ENCODE measurements around the gene SMIM10.
"Not testable (repeated sequence)": the region's sequence is repeated elsewhere in the genome, so short reads cannot be mapped to it uniquely, and the experiment has no call there.

Gene SMIM10

DNA sequence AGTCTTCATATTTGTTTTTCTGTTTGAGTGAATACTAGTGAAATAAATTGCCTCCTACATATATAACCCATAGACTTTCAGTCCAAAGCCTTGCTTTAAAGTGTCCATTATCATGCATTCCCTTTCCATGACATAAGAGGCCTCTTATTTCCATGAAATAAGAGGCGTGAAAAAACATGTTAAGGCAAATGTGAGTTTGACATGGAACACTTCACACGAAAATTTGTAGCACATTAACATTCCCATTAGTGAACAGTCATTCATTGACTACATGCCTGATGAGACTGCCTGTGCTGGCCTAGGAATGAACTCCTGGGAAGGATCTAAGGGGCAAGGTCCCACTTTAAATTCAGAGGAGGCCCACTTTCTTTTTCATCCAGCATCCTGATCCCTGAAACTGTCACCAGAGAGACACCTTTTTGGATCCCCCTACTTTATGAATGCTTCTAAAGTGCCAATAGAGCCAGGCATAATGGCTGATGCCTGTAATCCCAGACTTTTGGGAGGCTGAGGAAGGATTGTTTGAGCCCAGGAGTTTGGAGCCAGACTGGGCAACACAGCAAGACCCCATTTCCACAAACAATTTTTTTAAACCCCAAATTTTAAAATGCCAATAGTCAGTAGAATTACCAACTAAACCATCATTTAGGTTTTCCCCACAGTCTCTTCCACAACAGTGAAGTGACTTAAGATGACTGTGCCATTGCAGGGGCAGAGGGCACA lies 24.9 kb downstream of the SMIM10 start:
- no peak for DNase-seq
- Histone ChIP-seq H3K4me3 (ENCODE audit: low read depth, low read length) (no peak overlapping the region), H3K27ac (no peak overlapping the region), H3K36me3 (replicated peaks) (no peaks in the 10 kb centered on the region), H3K27me3 (replicated peaks) (no peaks in the 10 kb centered on the region)
- in situ Hi-C loops (cut with HindIII; ENCODE audit: low pct_ligation_motif_present, low sequenced_read_pairs): no loop called here
- TF ChIP-seq, protein P1, sequence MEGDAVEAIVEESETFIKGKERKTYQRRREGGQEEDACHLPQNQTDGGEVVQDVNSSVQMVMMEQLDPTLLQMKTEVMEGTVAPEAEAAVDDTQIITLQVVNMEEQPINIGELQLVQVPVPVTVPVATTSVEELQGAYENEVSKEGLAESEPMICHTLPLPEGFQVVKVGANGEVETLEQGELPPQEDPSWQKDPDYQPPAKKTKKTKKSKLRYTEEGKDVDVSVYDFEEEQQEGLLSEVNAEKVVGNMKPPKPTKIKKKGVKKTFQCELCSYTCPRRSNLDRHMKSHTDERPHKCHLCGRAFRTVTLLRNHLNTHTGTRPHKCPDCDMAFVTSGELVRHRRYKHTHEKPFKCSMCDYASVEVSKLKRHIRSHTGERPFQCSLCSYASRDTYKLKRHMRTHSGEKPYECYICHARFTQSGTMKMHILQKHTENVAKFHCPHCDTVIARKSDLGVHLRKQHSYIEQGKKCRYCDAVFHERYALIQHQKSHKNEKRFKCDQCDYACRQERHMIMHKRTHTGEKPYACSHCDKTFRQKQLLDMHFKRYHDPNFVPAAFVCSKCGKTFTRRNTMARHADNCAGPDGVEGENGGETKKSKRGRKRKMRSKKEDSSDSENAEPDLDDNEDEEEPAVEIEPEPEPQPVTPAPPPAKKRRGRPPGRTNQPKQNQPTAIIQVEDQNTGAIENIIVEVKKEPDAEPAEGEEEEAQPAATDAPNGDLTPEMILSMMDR (IDR thresholded peaks at IDR 0.05; ENCODE audit: low read depth, low read length, missing control alignments): no peak

DNA sequence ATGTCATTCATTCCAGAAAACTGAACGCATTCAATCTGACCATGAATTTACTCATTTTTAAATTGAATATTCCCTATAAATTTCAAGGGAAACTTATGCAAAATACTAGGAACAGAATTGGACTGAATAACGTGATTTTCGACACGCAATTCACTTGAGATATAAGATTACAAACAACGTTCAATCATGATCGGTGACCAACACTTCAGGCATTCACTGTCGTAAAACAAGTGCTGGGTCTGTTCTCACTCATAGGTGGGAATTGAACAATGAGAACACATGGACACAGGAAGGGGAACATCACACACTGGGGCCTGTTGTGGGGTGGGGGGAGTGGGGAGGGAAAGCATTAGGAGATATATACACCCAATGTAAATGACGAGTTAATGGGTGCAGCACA lies 29.1 kb downstream of the SMIM10 start:
- H3K27me3 ChIP-seq (replicated peaks); H3K36me3 ChIP-seq (replicated peaks); in situ Hi-C loops (cut with HindIII; ENCODE audit: low pct_ligation_motif_present, low sequenced_read_pairs): not testable (repeated sequence)

DNA sequence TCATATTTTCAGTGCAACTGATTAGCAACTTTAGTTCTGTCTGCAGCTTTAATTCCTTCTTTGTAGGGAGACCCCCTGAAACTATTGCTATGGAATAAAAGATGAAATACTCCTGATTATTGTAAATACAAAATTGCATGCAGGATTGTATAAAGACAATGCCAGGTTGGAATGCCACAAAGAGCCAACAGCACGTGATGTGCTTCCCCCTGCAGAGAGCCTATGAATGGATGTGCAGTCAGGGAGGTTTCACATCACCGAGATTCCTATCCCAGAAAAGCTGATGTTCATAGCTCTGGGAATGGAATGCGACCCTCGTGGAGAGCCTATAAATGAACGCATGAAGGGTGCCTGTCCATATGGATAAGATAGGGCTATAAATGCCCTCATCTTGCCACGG lies 33.0 kb downstream of the SMIM10 start:
- H3K27ac ChIP-seq; H3K27me3 ChIP-seq (replicated peaks); in situ Hi-C loops (cut with HindIII; ENCODE audit: low pct_ligation_motif_present, low sequenced_read_pairs); H3K36me3 ChIP-seq (replicated peaks); H3K4me3 ChIP-seq (ENCODE audit: low read depth, low read length); DNase-seq: not testable (repeated sequence)

More for the DNA sequence above, 29.1 kb downstream of the SMIM10 start:
- H3K4me3 ChIP-seq (ENCODE audit: low read depth, low read length); DNase-seq; H3K27ac ChIP-seq: not testable (repeated sequence)

DNA sequence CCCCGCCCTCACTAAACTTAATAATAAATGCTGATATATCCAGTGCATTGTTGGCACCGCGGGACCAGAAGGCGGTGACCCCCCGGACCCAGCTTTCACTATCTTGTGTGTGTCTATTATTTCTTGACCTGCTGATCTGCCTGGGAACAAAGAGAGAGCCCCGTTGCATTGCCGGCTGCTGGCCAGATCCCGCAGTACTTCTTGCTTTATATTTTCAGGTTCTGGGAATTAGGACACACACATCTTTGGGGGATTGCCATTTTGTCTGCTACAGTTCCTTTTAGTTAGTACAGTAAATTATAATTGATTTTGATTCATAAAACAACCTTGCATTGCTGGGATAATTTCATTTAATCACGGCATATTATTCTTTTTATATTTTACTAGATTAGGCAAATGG lies 33.7 kb downstream of the SMIM10 start:
- H3K27ac ChIP-seq: no peak overlapping the region
- in situ Hi-C loops (cut with HindIII; ENCODE audit: low pct_ligation_motif_present, low sequenced_read_pairs): no loop called here
- H3K4me3 ChIP-seq (ENCODE audit: low read depth, low read length): no peak overlapping the region
- H3K27me3 ChIP-seq (replicated peaks): no peaks in the 10 kb centered on the region
- TF ChIP-seq, protein P1 (IDR thresholded peaks at IDR 0.05; ENCODE audit: low read depth, low read length, missing control alignments): no peak
- no peak for DNase-seq
- no peaks in the 10 kb centered on the region for H3K36me3 ChIP-seq (replicated peaks)

DNA sequence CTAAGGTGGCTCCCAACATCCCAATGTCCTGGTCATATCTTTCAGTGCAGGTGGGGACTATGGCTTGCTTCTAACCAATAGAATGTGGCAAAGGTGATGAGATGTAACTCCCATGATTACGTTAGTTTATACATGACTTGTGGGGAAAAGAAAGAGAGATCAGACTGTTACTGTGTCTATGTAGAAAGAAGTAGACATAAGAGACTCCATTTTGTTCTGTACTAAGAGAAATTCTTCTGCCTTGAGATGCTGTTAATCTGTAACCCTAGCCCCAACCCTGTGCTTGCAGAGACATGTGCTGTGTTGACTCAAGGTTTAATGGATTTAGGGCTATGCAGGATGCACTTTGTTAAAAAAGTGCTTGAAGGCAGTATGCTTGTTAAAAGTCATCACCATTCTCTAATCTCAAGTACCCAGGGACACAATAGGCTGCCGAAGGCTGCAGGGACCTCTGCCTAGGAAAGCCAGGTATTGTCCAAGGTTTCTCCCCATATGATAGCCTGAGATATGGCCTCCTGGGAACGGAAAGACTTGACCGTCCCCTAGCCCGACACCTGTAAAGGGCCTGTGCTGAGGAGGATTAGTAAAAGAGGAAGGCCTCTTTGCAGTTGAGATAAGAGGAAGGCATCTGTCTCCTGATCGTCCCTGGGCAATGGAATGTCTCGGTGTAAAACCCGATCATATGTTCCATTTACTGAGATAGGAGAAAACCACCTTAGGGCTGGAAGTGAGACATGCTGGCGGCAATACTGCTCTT lies 39.6 kb downstream of the SMIM10 start:
- H3K4me3 ChIP-seq (ENCODE audit: low read depth, low read length); H3K27ac ChIP-seq; H3K27me3 ChIP-seq (replicated peaks); H3K36me3 ChIP-seq (replicated peaks); in situ Hi-C loops (cut with HindIII; ENCODE audit: low pct_ligation_motif_present, low sequenced_read_pairs); DNase-seq: not testable (repeated sequence)

DNA sequence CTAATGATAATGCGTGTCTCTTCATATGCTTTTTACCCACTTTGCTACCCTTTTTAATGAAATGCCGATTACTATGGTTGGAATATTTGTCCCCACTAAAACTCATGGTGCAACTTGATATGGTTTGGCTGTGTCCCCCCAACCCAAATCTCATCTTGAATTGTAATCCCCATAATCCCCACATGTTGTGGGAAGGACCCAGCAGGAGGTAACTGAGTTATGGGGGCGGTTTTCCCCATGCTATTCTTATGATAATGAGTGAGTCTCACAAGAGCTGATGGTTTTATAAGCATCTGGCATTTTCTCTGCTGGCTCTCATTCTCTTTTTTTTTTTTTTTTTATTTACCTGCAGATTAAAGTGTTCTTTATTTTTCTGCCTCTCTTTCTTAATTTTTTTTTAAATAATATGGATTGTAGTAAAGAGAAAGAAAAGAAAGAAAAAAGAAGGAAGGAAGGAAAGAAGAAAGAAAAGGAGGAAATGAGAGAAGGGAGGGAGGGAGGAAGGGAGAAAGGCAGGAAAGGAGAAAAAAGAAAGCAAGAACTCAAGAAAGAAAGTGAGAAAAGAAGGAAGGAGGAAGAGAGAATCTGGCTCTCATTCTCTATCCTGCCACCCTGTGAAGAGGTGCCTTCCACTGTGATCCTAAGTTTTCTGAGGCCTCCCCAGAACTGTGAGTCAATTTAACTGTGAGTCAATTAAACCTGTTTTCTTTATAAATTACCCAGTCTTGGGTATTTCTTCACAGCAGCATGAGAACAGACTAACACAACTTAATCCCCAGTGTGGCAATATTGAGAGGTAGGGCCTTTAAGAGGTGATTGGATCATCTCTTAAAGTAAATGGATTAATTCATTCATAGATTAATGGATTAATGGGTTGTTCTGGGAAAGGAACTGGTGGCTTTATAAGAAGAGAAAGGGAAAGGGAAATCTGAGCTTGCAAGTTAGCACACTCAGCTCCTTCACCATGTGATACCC lies 50.6 kb downstream of the SMIM10 start:
- H3K27ac ChIP-seq; H3K36me3 ChIP-seq (replicated peaks); H3K27me3 ChIP-seq (replicated peaks); H3K4me3 ChIP-seq (ENCODE audit: low read depth, low read length); DNase-seq; in situ Hi-C loops (cut with HindIII; ENCODE audit: low pct_ligation_motif_present, low sequenced_read_pairs): not testable (repeated sequence)
